Neutrophil (primary cell): Measurements from ENCODE around the gene RASGEF1B.

ENCODE experiments used
- H3K27ac ChIP-seq: fragments of 200-600 bp; sonication (generic); 2 replicates; pipeline ENCODE4 v1.5.1; 2016; ENCODE audit warnings: mild to moderate bottlenecking, moderate library complexity
- H3K27me3 ChIP-seq: fragments of 200-600 bp; sonication (generic); 2 replicates; pipeline ENCODE4 v1.6.0; 2016; ENCODE audit warnings: mild to moderate bottlenecking
- H3K36me3 ChIP-seq: fragments of 200-600 bp; sonication (generic); 2 replicates; pipeline ENCODE4 v1.5.1; 2017
- H3K4me1 ChIP-seq, 2 experiments: fragments of 200-600 bp in 1 of 2; sonication (generic) in 1 of 2; 1 replicate in 1 of 2; 2 replicates in 1 of 2; pipeline versions ENCODE4 v1.5.1 to v1.6.1; 2013 to 2016; ENCODE audit warnings: low read depth in 1 of 2, low read length in 1 of 2, mild to moderate bottlenecking in 1 of 2, moderate library complexity in 1 of 2; ENCODE audit not compliant: control insufficient read depth in 1 of 2, insufficient read depth in 1 of 2
- H3K4me3 ChIP-seq, 2 experiments: fragments of 200-600 bp in 1 of 2; sonication (generic) in 1 of 2; 1 replicate in 1 of 2; 2 replicates in 1 of 2; pipeline ENCODE4 v1.5.1; 2013 to 2016; ENCODE audit warnings: low read depth in 1 of 2, low read length in 1 of 2, mild to moderate bottlenecking in 1 of 2, moderate library complexity in 1 of 2
- H3K9me3 ChIP-seq: fragments of 200-600 bp; sonication (generic); 2 replicates; pipeline ENCODE4 v1.5.1; 2016
- TF ChIP-seq, protein P1 (sequence below): fragments of 200-600 bp; sonication (generic); IDR thresholded peaks from 2 replicates; pipeline ENCODE4 v1.5.1; 2016; ENCODE audit warnings: antibody characterized with exemption

Gene RASGEF1B

GRCh38 chr4:81512757-81513501, 41.2 kb upstream of the RASGEF1B start:
- TF ChIP-seq, protein P1, sequence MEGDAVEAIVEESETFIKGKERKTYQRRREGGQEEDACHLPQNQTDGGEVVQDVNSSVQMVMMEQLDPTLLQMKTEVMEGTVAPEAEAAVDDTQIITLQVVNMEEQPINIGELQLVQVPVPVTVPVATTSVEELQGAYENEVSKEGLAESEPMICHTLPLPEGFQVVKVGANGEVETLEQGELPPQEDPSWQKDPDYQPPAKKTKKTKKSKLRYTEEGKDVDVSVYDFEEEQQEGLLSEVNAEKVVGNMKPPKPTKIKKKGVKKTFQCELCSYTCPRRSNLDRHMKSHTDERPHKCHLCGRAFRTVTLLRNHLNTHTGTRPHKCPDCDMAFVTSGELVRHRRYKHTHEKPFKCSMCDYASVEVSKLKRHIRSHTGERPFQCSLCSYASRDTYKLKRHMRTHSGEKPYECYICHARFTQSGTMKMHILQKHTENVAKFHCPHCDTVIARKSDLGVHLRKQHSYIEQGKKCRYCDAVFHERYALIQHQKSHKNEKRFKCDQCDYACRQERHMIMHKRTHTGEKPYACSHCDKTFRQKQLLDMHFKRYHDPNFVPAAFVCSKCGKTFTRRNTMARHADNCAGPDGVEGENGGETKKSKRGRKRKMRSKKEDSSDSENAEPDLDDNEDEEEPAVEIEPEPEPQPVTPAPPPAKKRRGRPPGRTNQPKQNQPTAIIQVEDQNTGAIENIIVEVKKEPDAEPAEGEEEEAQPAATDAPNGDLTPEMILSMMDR, result no peak
- Histone ChIP-seq H3K4me1 (peaks cover 0 to 6% of the 10 kb centered on the region in 2 experiments), H3K27ac (no peak overlapping the region)

GRCh38 chr4:81512001-81512756, 40.5 kb upstream of the RASGEF1B start:
- Histone ChIP-seq H3K9me3 (no peaks in the 10 kb centered on the region), H3K4me3 (no peak overlapping the region), H3K27me3 (peaks cover 71% of the 10 kb centered on the region), H3K36me3 (no peaks in the 10 kb centered on the region), H3K27ac (no peak overlapping the region), H3K4me1 (peaks cover 0 to 6% of the 10 kb centered on the region in 2 experiments)
- TF ChIP-seq, protein P1, result no peak

More at GRCh38 chr4:81512757-81513501, 41.2 kb upstream of the RASGEF1B start:
- no peak overlapping the region for H3K4me3 ChIP-seq
- no peaks in the 10 kb centered on the region for H3K36me3 ChIP-seq
- no peaks in the 10 kb centered on the region for H3K9me3 ChIP-seq
- peaks cover 66% of the 10 kb centered on the region for H3K27me3 ChIP-seq

DNA sequence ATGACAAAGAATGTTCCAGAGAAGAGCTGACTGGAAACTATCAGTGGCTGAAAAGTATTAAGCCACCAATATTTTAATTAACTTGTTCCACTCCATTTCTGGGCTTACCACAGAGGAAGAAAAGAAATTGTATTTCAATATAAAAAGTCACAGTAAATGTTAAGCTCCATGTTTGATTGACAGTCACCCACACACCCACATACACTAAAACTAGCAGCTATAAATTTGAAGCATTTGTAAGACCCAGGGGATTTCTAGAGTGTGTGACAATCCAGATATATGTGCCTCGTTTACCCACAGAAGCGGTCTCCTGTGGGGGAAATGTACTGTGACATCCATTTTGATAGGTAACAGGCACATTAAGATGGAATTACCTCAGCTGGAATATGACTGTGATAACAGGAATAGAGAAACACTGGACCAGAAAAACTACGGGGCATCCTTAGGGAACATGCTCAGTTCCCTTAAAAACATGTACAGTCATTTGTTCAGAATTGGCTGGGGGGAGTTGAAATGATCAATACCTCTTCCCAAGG, 39.0 kb upstream of the RASGEF1B start:
- no peak overlapping the region for H3K4me3 ChIP-seq
- H3K9me3 ChIP-seq, result no peaks in the 10 kb centered on the region
- H3K4me1 ChIP-seq, result peaks cover 0 to 6% of the 10 kb centered on the region in 2 experiments
- H3K27me3 ChIP-seq, result peaks cover 86% of the 10 kb centered on the region
- no peaks in the 10 kb centered on the region for H3K36me3 ChIP-seq
- no peak overlapping the region for H3K27ac ChIP-seq
- TF ChIP-seq, protein P1, result no peak

GRCh38 chr4:81509822-81510221, 38.1 kb upstream of the RASGEF1B start:
- H3K9me3 ChIP-seq, result no peaks in the 10 kb centered on the region
- TF ChIP-seq, protein P1, result no peak
- H3K36me3 ChIP-seq, result no peaks in the 10 kb centered on the region
- H3K27me3 ChIP-seq, result peaks cover 95% of the 10 kb centered on the region
- no peak overlapping the region for H3K4me3 ChIP-seq
- H3K27ac ChIP-seq, result no peak overlapping the region
- peaks cover 5 to 9% of the 10 kb centered on the region in 2 experiments for H3K4me1 ChIP-seq

GRCh38 chr4:81509191-81509590, 37.5 kb upstream of the RASGEF1B start:
- no peak overlapping the region for H3K27ac ChIP-seq
- TF ChIP-seq, protein P1, result no peak
- H3K9me3 ChIP-seq, result no peaks in the 10 kb centered on the region
- peaks cover 9 to 10% of the 10 kb centered on the region in 2 experiments for H3K4me1 ChIP-seq
- no peak overlapping the region for H3K4me3 ChIP-seq
- H3K27me3 ChIP-seq, result peaks cover 96% of the 10 kb centered on the region
- H3K36me3 ChIP-seq, result no peaks in the 10 kb centered on the region
